Right kidney (tissue), 9 donors: ENCODE measurements around the gene OR4M2.
"Not testable (repeated sequence)": the region's sequence is repeated elsewhere in the genome, so short reads cannot be mapped to it uniquely, and the experiment has no call there.

Experiments used
- DNase-seq: peaks from one replicate; pipeline ENCODE4 v3.0.0-alpha.2; 2016
- long read RNA-seq, 8 donors: transcript quantifications; one replicate each; lab custom pipeline, GENCODE V29; 2026

The OR4M2 gene, protein sequence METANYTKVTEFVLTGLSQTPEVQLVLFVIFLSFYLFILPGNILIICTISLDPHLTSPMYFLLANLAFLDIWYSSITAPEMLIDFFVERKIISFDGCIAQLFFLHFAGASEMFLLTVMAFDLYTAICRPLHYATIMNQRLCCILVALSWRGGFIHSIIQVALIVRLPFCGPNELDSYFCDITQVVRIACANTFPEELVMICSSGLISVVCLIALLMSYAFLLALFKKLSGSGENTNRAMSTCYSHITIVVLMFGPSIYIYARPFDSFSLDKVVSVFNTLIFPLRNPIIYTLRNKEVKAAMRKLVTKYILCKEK
- long read RNA-seq, donor 1, result 0 reads
- long read RNA-seq, donor 2, result 0 reads
- long read RNA-seq, donor 3, result 0 reads
- long read RNA-seq, donor 4, result 0 reads
- long read RNA-seq, donor 5, result 0 reads
- long read RNA-seq, donor 6, result 0 reads
- long read RNA-seq, donor 7, result 0 reads
- long read RNA-seq, donor 8, result 0 reads

DNA sequence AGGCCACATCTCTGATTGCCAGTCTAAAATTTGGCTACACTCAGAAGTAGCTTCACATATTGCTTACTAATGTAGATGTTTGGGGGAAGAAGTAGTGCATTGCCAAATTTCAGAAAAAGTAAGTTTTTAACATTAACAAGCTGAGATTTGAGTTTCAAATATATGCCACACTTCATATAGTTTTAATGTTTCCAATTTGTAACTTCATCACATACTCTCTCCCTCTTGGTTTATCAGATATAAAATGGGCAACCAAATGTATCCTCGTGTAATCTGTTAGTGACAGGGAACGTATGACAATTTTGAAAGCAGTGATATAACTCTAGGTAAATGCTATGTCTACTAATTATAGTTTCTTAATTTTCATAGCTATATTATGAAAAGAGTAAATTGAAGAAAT is at the start of gene OR4M2:
Gene OR4M2 (plus strand): TSS at position 301 of the 400 bp plus-strand sequence. CDS start 98 bp downstream, at position 399.
- not testable (repeated sequence) for DNase-seq

DNA sequence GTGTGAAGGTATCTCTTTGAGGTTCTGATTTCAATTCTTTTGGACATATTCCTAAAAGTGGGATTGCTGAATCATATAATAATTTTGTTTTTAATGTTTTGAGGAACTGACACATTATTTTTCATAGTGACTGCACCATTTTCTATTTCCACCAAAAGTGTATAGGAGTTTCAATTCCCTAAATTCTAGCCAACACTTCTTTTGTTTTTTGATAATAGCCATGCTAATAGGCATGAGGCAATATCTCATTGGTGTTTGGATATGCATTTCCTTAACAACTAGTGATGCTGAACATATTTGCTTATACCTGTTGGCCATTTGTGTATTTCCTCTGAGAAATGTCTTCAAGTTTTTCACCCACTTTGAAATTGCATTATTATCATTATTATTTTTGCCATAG is 11.1 kb upstream of the OR4M2 start:
- DNase-seq, result not testable (repeated sequence)

DNA sequence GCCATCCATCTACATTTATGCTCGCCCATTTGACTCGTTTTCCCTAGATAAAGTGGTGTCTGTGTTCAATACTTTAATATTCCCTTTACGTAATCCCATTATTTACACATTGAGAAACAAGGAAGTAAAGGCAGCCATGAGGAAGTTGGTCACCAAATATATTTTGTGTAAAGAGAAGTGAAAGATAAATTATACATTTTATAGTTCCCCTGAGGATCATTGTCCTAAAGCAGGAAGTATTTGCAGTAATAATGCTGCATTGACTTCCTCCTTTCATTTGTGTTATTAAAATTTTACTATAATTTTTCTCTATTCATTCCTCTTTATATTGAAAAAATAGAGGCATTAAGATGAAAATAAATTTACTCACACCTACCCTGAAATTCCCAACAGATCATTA is 1.1 kb downstream of the OR4M2 start:
- not testable (repeated sequence) for DNase-seq

DNA sequence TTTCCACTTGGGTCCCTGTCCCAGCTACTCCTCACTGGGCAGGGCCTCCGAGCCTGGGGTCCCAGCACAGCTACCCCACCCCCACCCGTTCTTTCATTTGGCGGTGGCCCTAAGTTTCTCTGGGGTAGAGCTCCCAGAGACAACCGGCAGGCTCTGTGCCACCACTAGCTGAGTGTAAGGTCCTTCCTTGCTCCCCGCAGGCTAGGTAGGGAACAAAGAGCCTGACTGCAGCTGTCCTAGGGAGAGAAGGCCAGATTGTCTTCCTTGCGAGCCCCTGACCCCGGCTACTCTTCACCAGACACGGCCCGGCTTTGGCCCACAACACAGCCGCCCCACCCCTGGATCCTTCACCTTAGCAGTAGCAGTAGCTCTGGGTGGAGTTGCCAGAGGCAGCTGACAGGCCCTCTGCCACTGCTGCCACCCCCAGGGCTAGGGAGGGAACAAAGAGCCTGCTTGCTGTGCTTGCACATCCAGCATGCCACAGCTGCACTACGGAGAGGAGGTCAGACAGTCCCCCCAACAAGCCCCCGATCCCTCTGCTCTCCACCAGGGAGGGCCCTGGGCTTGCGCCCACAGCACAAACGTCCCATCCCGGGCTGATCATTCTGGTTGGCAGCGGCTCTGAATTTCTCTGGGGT is 18.4 kb downstream of the OR4M2 start:
- not testable (repeated sequence) for DNase-seq

DNA sequence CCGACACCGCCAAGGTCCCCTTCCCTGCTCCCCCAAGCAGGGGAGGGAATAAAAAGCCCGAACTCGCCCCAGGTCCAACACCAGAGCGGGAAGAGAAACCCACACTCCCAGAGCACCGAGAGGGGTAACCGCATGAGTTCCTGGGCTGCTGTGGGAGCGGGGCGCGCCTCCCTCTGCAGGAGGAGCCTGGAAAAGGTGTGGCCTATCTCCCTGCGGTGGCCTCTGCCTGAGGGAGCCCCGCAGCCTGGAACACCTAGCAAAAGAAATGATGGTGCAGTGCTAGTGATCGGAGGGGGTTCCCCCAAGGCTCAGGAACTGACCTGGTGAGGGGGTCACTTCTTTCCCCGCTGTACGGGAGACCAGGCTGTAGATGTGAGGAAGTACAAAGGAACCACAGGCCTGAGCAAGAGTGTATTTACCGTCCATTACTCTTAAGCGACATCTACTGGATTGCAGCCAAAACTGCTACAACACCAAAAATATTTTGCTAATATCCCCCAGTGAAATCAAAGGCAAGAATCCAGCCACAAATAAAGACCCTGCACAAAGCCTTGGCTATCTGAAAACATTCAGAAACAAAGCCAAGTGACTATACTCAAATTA is 19.1 kb downstream of the OR4M2 start:
- not testable (repeated sequence) for DNase-seq

DNA sequence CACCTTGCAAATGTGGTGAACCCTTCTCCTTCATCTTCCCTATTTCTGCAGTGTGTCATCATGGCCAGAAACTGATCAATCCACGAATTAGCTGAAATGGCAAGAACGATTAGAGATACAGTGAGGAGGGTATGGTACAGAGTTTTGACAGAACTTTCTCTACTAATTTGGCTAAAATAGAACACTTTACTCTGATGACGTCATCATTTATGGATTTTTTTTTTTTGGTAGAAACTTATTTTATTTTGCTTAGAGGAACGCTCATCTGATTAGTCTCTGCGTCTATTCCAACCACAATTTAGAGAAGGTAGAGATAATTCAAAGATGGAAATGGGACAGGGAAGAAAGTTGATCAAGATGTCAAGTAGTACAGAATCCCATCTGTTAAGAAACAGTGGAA is 41.7 kb downstream of the OR4M2 start:
- DNase-seq, result not testable (repeated sequence)
